AG10803 (cell line): ENCODE measurements around the gene SEPTIN5.
"Not testable (repeated sequence)": the region's sequence is repeated elsewhere in the genome, so short reads cannot be mapped to it uniquely, and the experiment has no call there.

Experiments
- DNase-seq: peaks from one replicate; pipeline ENCODE4 v3.0.0; 2010; ENCODE audit warnings: low read depth
- H3K4me3 ChIP-seq: 2 replicates; pipeline ENCODE4 v1.5.1; 2011; ENCODE audit warnings: mild to moderate bottlenecking, low read length, control low read depth
- TF ChIP-seq, protein P1 (sequence below): conservative IDR thresholded peaks from 2 replicates; pipeline ENCODE4 v1.5.1; 2011; ENCODE audit warnings: mild to moderate bottlenecking, low read length, control low read depth, inconsistent platforms

Gene SEPTIN5

GRCh38 chr22:19693581-19693980, 20.7 kb upstream of the SEPTIN5 start:
- H3K4me3 ChIP-seq = no peak overlapping the region
- DNase-seq = no peak
- TF ChIP-seq, protein P1, sequence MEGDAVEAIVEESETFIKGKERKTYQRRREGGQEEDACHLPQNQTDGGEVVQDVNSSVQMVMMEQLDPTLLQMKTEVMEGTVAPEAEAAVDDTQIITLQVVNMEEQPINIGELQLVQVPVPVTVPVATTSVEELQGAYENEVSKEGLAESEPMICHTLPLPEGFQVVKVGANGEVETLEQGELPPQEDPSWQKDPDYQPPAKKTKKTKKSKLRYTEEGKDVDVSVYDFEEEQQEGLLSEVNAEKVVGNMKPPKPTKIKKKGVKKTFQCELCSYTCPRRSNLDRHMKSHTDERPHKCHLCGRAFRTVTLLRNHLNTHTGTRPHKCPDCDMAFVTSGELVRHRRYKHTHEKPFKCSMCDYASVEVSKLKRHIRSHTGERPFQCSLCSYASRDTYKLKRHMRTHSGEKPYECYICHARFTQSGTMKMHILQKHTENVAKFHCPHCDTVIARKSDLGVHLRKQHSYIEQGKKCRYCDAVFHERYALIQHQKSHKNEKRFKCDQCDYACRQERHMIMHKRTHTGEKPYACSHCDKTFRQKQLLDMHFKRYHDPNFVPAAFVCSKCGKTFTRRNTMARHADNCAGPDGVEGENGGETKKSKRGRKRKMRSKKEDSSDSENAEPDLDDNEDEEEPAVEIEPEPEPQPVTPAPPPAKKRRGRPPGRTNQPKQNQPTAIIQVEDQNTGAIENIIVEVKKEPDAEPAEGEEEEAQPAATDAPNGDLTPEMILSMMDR = no peak

- no peak for DNase-seq
- no peak overlapping the region for H3K4me3 ChIP-seq
Observed at GRCh38 chr22:19693981-19694670, 20.2 kb upstream of the SEPTIN5 start.

GRCh38 chr22:19694696-19695095, 19.6 kb upstream of the SEPTIN5 start:
- TF ChIP-seq, protein P1 = no peak
- H3K4me3 ChIP-seq = no peak overlapping the region
- DNase-seq = no peak

More at GRCh38 chr22:19693981-19694670, 20.2 kb upstream of the SEPTIN5 start:
- TF ChIP-seq, protein P1 = no peak

GRCh38 chr22:19696504-19697276, 17.6 kb upstream of the SEPTIN5 start:
- DNase-seq = no peak
- H3K4me3 ChIP-seq = no peak overlapping the region
- TF ChIP-seq, protein P1 = no peak

GRCh38 chr22:19697871-19698270, 16.4 kb upstream of the SEPTIN5 start:
- not testable (repeated sequence) for DNase-seq

DNA sequence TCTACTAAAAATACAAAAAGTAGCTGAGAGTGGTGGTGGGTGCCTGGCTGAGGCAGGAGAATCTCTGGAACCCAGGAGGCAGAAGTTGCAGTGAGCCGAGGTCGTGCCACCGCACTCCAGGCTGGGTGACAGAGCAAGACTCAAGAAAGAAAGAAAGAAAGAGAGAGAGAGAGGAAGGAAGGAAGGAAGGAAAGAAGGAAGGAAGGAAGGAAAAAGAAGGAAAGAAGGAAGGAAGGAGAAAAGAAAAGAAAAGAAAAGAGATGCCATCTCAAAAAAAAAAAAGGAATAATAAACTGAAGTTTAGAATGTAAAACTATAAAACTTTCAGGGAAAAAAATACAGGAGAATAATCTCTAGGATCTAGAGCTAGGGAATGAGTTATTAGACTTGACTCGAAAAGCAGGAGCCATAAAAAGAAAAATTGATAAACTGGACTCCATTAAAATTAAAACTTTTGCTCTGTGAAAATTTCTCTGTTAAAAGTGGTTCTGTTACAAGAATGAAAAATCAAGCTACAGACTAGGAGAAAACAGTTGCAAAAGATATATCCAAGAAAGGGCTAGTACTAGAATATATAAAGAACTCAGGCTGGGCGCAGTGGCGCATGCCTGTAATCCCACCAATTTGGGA, 13.4 kb upstream of the SEPTIN5 start:
- DNase-seq = no peak
- TF ChIP-seq, protein P1 = no peak
- H3K4me3 ChIP-seq = no peak overlapping the region

More at GRCh38 chr22:19697871-19698270, 16.4 kb upstream of the SEPTIN5 start:
- H3K4me3 ChIP-seq = not testable (repeated sequence)

- TF ChIP-seq, protein P1 = no peak
Observed at GRCh38 chr22:19701420-19702145, 12.7 kb upstream of the SEPTIN5 start.

More at GRCh38 chr22:19701420-19702145, 12.7 kb upstream of the SEPTIN5 start:
- no peak overlapping the region for H3K4me3 ChIP-seq
- no peak for DNase-seq
